Measurements from ENCODE around the gene CDX2.
"Not testable (repeated sequence)": the region's sequence is repeated elsewhere in the genome, so short reads cannot be mapped to it uniquely, and the experiment has no call there.

GRCh38 chr13:28005016-28005415 lies 35.9 kb upstream of the CDX2 start:
- not testable (repeated sequence) for TF ChIP-seq RELA (IDR thresholded peaks at IDR 0.05; ENCODE audit: borderline replicate concordance, partially characterized antibody); USF2 (IDR thresholded peaks at IDR 0.05; ENCODE audit: borderline replicate concordance, low read depth, low read length); FOXK2 (IDR thresholded peaks at IDR 0.05); SMC3 (IDR thresholded peaks at IDR 0.05; ENCODE audit: borderline replicate concordance, low read length)

Data from GM12878 (cell line).